PC-3 (cell line): ENCODE data around the gene PLEKHM1.
"Not testable (repeated sequence)": the region's sequence is repeated elsewhere in the genome, so short reads cannot be mapped to it uniquely, and the experiment has no call there.

Experiments
- EZH2 ChIP-seq: fragments of 300-600 bp; sonication (generic); IDR thresholded peaks from one replicate; pipeline ENCODE4 v1.6.1; 2017; ENCODE audit warnings: antibody characterized with exemption, mild to moderate bottlenecking, low read length; ENCODE audit not compliant: unreplicated experiment
- EZH2phosphoT487 ChIP-seq: fragments of 300-600 bp; sonication (generic); IDR thresholded peaks from 2 replicates; pipeline ENCODE4 v1.6.1; 2018; ENCODE audit warnings: mild to moderate bottlenecking, antibody characterized with exemption, low read length, borderline replicate concordance
- TF ChIP-seq, protein P1 (sequence below): fragments of 300-600 bp; sonication (generic); conservative IDR thresholded peaks from 2 replicates; pipeline ENCODE4 v1.5.1; 2017; ENCODE audit warnings: antibody characterized with exemption, low read depth, mild to moderate bottlenecking, low read length

DNA sequence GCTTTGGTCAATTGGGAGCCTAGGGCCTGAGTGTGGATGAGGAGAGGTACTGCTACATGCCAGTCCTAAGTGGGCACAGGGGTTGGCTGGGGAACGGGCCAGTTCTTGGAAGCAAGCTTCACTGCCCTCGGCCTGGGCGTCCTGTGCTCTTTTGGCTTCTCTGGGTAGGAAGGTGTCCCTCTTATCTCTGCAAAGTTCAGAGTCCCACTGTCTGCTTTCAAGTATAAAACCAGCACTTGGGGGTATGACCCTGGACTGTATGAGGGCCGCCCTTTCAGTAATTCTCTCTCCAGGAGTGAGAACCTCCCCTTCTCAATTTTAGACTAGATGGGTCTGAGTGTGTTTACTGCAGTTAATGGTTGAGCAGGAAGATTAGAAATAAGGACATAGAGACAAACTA is 1.6 kb upstream of the PLEKHM1 start:
- TF ChIP-seq, protein P1, sequence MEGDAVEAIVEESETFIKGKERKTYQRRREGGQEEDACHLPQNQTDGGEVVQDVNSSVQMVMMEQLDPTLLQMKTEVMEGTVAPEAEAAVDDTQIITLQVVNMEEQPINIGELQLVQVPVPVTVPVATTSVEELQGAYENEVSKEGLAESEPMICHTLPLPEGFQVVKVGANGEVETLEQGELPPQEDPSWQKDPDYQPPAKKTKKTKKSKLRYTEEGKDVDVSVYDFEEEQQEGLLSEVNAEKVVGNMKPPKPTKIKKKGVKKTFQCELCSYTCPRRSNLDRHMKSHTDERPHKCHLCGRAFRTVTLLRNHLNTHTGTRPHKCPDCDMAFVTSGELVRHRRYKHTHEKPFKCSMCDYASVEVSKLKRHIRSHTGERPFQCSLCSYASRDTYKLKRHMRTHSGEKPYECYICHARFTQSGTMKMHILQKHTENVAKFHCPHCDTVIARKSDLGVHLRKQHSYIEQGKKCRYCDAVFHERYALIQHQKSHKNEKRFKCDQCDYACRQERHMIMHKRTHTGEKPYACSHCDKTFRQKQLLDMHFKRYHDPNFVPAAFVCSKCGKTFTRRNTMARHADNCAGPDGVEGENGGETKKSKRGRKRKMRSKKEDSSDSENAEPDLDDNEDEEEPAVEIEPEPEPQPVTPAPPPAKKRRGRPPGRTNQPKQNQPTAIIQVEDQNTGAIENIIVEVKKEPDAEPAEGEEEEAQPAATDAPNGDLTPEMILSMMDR: not testable (repeated sequence)
- TF ChIP-seq EZH2, EZH2phosphoT487: not testable (repeated sequence)
